Activated B cell treated with CpG ODN at 0.5 μM for 24 hours (primary cell): Measurements from ENCODE around the gene RPLP2. TPM values are rescaled to one million over a fixed set of nuclear protein-coding genes. Genes with fewer than 3 reads are reported as not detected.
A peak's percentile ranks its signal among the peaks of the same experiment; 100 is the strongest.

Experiments used
- ATAC-seq: fragments of 200-7000 bp; cut with Tn5 transposase; one replicate; pipeline ENCODE4 v1.10.0; 2021; ENCODE audit warnings: low read depth, mild to moderate bottlenecking, moderate library complexity
- CTCF ChIA-PET: fragments of 350-600 bp; sonication (Branson Sonifier 250); formaldehyde crosslinking; loops from one replicate; lab custom pipeline; 2021; ENCODE audit warnings: antibody characterized with exemption; lab: Charles Lee
- POLR2A ChIA-PET: fragments of 350-600 bp; sonication (Branson Sonifier 250); formaldehyde crosslinking; loops from one replicate; lab custom pipeline; 2021; ENCODE audit warnings: antibody characterized with exemption; lab: Charles Lee
- DNase-seq: peaks from one replicate; pipeline ENCODE4 v3.0.0; 2022
- H3K27ac Mint-ChIP-seq: one replicate; pipeline ENCODE4 v1.8.0; 2020; ENCODE audit warnings: mixed read lengths
- H3K27me3 Mint-ChIP-seq: one replicate; pipeline ENCODE4 v1.8.0; 2021; ENCODE audit warnings: mixed read lengths
- H3K36me3 Mint-ChIP-seq: one replicate; pipeline ENCODE4 v1.8.0; 2021; ENCODE audit warnings: low read depth, mixed read lengths
- H3K4me1 Mint-ChIP-seq: one replicate; pipeline ENCODE4 v1.8.0; 2021; ENCODE audit warnings: mixed read lengths
- H3K4me3 Mint-ChIP-seq: one replicate; pipeline ENCODE4 v1.8.0; 2020; ENCODE audit warnings: mild to moderate bottlenecking, mixed read lengths
- H3K9me3 Mint-ChIP-seq: one replicate; pipeline ENCODE4 v1.8.0; 2020; ENCODE audit warnings: mixed read lengths
- CTCF ChIP-seq: fragments of 200-600 bp; IDR thresholded peaks from one replicate; pipeline ENCODE4 v1.8.0; 2022; ENCODE audit warnings: antibody characterized with exemption, mild to moderate bottlenecking
- intact Hi-C: fragments of 100-400 bp; cut with micrococcal nuclease; formaldehyde crosslinking; loops from one replicate; pipeline ENCODE4 v1.15.1; 2024
- total RNA-seq: library from RNA; stranded (reverse); gene quantifications from 2 replicates; pipeline ENCODE4 v1.2.3, GENCODE V29; 2022

Gene RPLP2
- total RNA-seq, 1 donor from 2014 or later = 4,124 TPM

GRCh38 chr11:802693-803466 is 6.9 kb upstream of the RPLP2 start:
- DNase-seq (no peak), ATAC-seq (no peak)
- no peak overlapping the region for H3K4me3 Mint-ChIP-seq
- TF ChIP-seq CTCF = no peak
- ChIA-PET CTCF (no interaction called here), POLR2A (interaction anchor here (2.3 kb wide), 1 partner anchor 17 kb away, joined by 9 read pairs; the partner anchor contains the start of gene PNPLA2)
- no peaks in the 10 kb centered on the region for H3K27me3 Mint-ChIP-seq
- intact Hi-C loops = no loop called here
- peaks cover 2% of the 10 kb centered on the region for H3K36me3 Mint-ChIP-seq
- no peak overlapping the region for H3K27ac Mint-ChIP-seq
- H3K4me1 Mint-ChIP-seq = peaks cover 13% of the 10 kb centered on the region
- H3K9me3 Mint-ChIP-seq = no peaks in the 10 kb centered on the region

- ChIA-PET CTCF (no interaction called here), POLR2A (interaction anchor here (2.3 kb wide), 1 partner anchor 16 kb away, joined by 9 read pairs; the partner anchor contains the start of gene PNPLA2)
- Mint-ChIP-seq H3K9me3 (no peaks in the 10 kb centered on the region), H3K36me3 (peaks cover 2% of the 10 kb centered on the region), H3K27me3 (no peaks in the 10 kb centered on the region), H3K27ac (no peak overlapping the region), H3K4me1 (peaks cover 16% of the 10 kb centered on the region), H3K4me3 (no peak overlapping the region)
- no peak for TF ChIP-seq CTCF
- intact Hi-C loops = no loop called here
- ATAC-seq = no peak
- DNase-seq = no peak
Observed at GRCh38 chr11:803467-803742, 6.4 kb upstream of the RPLP2 start.

GRCh38 chr11:803770-804598 is 5.8 kb upstream of the RPLP2 start:
- DNase-seq = no peak
- no peak for ATAC-seq
- CTCF ChIA-PET = no interaction called here
- POLR2A ChIA-PET = interaction anchor here (1.1 to 2.3 kb wide), 3 partner anchors 16 to 56 kb away, joined by 3 to 9 read pairs (median 5); partner anchors contain the start of genes PNPLA2 and TALDO1
- Mint-ChIP-seq H3K9me3 (no peaks in the 10 kb centered on the region), H3K4me1 (peaks cover 22% of the 10 kb centered on the region), H3K27ac (no peak overlapping the region), H3K4me3 (peak overlapping the region; percentile 68), H3K27me3 (no peaks in the 10 kb centered on the region), H3K36me3 (peaks cover 4% of the 10 kb centered on the region)
- no peak for TF ChIP-seq CTCF
- intact Hi-C loops = loop anchor here (2.0 kb wide), 1 partner anchor 267 kb away; the partner anchor contains the start of gene LRRC56

DNA sequence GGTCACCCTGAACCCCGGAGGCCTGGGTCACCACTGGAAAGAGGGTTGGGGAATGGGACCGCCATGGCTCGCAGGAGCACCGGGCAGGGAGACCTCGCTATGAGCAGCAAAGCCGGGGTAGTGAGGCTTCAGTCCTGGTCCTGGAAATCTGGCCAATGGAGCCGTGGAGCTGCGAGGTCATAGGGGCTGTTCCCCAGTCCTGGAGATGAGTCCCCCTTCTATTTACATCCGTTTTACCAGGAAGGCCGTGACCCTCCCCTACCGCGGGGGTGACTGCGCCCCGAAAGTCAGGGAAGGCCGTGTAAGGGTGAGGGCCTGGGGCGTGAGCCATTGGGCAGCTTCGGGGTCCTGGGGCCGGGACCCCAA is 5.2 kb upstream of the RPLP2 start:
- no peak for DNase-seq
- Mint-ChIP-seq H3K4me1 (peaks cover 24% of the 10 kb centered on the region), H3K36me3 (peaks cover 6% of the 10 kb centered on the region), H3K4me3 (peak overlapping the region; percentile 68), H3K27ac (peak overlapping the region; percentile 71), H3K9me3 (no peaks in the 10 kb centered on the region), H3K27me3 (no peaks in the 10 kb centered on the region)
- no peak for ATAC-seq
- CTCF ChIA-PET = no interaction called here
- intact Hi-C loops = loop anchor here (2.0 kb wide), 1 partner anchor 268 kb away; the partner anchor contains the start of gene LRRC56
- no peak for TF ChIP-seq CTCF
- POLR2A ChIA-PET = interaction anchor here (1.1 to 2.3 kb wide), 3 partner anchors 15 to 57 kb away, joined by 3 to 9 read pairs (median 5); partner anchors contain the start of genes PNPLA2 and TALDO1
